ENCODE measurements around the gene TMEM121.
A peak's percentile ranks its signal among the peaks of the same experiment; 100 is the strongest.

Gene TMEM121

GRCh38 chr14:105498430-105499255 is 27.7 kb upstream of the TMEM121 start:
- no peak for DNase-seq (ENCODE audit: low read depth)

- DNase-seq (ENCODE audit: low read depth) = no peak
These were observed 26.9 kb upstream of the TMEM121 start for GRCh38 chr14:105499256-105500035.

GRCh38 chr14:105500036-105500725 is 26.2 kb upstream of the TMEM121 start:
- no peak for DNase-seq (ENCODE audit: low read depth)

GRCh38 chr14:105500726-105501101 is 25.7 kb upstream of the TMEM121 start:
- DNase-seq (ENCODE audit: low read depth) = no peak

- no peak for DNase-seq (ENCODE audit: low read depth)
These were observed 24.7 kb upstream of the TMEM121 start for GRCh38 chr14:105501504-105502291.

GRCh38 chr14:105502446-105503295 is 23.7 kb upstream of the TMEM121 start:
- no peak for DNase-seq (ENCODE audit: low read depth)

- no peak for DNase-seq (ENCODE audit: low read depth)
These were observed 23.1 kb upstream of the TMEM121 start for GRCh38 chr14:105503296-105503640.

- DNase-seq (ENCODE audit: low read depth) = no peak
These were observed 22.3 kb upstream of the TMEM121 start for GRCh38 chr14:105503935-105504692.

- DNase-seq (ENCODE audit: low read depth) = no peak
These were observed 21.3 kb upstream of the TMEM121 start for GRCh38 chr14:105505101-105505500.

GRCh38 chr14:105507247-105507646 is 19.1 kb upstream of the TMEM121 start:
- no peak for DNase-seq (ENCODE audit: low read depth)

GRCh38 chr14:105508069-105508468 is 18.3 kb upstream of the TMEM121 start:
- no peak for DNase-seq (ENCODE audit: low read depth)

- DNase-seq (ENCODE audit: low read depth) = no peak
These were observed 17.8 kb upstream of the TMEM121 start for GRCh38 chr14:105508601-105509000.

- no peak for DNase-seq (ENCODE audit: low read depth)
These were observed 9.3 kb upstream of the TMEM121 start for GRCh38 chr14:105517096-105517495.

- DNase-seq (ENCODE audit: low read depth) = no peak
These were observed 6.3 kb upstream of the TMEM121 start for GRCh38 chr14:105519946-105520698.

- no peak for DNase-seq (ENCODE audit: low read depth)
These were observed 1.1 kb upstream of the TMEM121 start for GRCh38 chr14:105525326-105525725.

- no peak for DNase-seq (ENCODE audit: low read depth)
These were observed 495 bp downstream of the TMEM121 start for GRCh38 chr14:105526776-105527380.

- no peak for DNase-seq (ENCODE audit: low read depth)
These were observed 1.0 kb downstream of the TMEM121 start for GRCh38 chr14:105527381-105527825.

- peak; percentile 68 for DNase-seq (ENCODE audit: low read depth)
These were observed 1.6 kb downstream of the TMEM121 start for GRCh38 chr14:105527826-105528585.

All from activated T-helper 9 cell treated with anti-CD3 and anti-CD28 coated beads, Interleukin-2, amount 50 U/mL, for 16 hours (primary cell).